OCI-M1 (cell line): ENCODE measurements around the gene SCP2D1.
A peak's percentile ranks its signal among the peaks of the same experiment; 100 is the strongest.

Experiments used
- DNase-seq: peaks from one replicate; lab custom pipeline; 2025; lab: John Stamatoyannopoulos, UW

Gene SCP2D1

DNA sequence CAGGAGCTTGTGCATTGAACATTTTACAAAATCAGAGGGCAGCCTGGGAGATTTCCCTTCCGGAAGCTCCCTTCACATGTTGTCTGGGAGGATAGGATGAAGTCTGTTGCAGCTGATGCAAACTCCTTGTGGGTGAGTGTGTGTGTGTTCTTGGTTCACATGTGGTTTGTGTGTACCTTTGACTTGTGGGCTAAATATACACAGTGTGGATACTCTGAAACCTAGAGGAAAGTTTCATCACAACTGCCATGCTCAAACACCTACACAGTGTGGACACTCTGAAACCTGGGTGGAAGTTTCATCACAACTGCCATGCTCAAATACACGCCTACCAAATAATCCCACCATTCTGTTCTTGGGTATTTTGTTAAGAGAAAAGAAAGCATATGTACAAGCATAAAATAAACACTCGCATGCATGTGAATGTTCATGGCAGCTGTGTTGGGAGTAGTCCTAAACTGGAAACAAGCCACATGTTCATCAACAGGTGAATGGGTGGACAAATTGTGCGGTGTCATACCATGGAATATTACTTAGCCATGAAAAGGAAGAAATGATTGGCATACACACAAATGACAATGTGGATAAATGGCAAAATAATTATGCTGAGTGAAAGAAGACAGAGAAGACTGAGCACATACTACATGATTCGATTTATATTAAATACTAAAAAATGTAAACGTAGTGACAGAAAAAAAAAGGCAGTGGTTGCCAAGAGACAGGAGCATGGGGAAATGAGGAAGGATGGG is 1.8 kb downstream of the SCP2D1 start:
- DNase-seq, result no peak

DNA sequence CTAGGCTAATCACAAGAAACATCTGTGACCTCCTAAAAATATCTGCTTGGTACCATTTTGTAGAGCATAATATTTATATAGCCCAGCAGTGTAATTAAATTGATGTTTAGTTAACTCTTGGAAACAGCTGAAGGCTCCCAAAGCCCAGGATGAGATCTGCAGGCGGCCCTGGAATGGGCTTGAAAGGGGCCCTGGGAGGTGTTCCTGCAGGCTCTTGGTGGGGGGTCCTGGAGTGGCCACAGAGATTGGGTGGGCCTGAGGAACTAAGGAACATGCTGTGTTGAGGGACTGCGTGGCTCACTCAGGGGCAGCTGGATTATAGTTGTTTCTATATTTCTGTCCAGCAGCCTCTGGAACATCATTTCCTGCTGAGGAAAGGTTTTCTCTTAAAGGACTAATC is 9.2 kb downstream of the SCP2D1 start:
- no peak for DNase-seq

DNA sequence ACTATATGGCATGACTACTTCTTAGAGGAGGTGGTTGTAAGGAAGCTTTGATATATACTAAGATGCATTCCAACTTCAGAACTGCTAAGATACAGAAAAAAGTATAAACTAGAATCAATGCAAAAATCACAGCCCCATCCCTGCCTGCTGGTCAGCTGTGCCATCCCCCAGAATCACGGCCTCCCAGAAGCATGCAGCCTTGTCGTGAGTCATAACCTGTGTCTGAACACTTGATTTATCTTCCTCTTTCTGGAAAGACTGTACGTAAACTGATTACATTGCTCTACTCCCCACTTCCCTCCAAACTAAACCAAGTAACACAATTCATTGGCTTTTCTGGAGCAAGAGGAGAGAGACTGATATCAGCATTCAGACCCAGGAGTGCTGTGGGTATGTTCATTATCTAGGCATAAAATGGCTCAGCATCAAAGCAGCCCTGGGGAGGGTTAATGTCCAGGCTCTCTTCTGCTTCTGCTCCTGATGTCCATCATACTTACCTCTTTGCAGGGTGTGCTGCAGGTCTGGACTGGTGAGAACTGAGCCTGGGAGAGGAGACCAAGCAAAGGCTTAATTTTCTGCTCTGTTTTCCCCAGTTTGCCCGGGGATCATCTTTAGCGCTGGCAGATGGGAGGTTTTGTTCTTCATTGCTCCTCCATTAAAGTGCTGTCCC is 18.4 kb downstream of the SCP2D1 start:
- peak; percentile 53 for DNase-seq

DNA sequence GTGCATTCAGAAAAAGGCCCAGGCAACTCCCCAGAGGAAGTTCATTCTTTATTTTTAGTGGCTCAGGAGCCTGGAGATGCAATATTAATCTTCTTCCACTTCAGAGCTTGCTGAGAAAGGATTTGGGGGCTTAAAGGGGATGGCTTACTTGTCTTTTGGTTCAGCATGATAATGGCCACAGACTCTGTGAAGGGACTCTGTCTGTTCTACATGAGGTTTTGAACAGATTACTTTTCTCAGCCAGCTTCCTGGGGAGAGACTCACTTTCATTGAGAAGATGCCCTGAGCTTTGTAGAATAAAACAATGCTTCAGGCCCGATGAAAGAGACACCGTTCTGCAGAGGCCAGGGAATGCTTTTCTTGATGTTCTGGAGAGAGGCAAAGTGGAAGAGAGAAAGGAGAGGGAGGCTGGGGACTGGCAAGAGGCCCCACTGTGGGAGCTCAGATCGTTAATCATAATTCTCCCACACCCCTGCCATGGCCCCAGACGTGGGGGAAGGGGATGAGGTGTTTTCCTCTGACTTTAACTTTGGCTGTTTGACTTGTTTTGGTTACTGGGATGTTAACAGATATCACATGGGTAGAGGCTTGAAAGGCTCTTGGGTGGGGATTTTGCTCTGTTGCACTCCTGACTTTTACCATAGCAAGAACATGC is 19.1 kb downstream of the SCP2D1 start:
- no peak for DNase-seq

DNA sequence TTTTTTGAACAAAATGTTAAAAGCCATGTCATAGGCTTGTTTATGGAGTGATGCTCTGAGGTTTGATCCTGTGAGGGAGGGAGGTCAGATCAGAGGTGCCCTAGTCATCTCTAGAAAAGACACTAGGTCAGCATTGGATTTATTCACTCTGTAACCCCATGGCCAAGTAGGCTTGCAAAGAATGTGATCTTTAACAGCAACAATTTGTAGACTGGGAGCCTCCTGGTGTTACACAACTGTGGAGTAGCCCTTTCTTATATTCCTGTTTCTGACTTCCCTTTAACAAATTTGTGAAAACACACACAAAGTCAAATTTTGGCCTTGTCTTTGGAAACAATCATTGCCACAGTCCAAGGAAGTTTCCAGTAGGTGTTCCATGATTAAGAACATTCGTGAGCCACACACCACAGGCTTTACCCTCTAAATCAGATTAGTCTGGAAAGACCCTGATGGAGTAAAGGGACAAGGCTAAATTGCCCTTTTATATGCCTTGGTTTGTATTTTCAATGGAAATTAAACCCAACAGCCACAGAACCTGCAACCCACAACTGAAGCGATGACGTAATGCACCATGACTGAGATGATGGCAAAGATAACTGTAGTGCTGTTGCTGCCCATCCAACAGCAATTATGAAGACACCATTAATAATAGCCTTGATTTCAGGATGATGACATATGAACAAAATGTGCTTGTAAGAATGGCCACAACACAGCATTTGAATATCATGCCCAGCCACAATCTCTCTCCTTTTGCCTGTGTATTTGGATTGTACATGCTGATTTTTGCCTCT is 22.1 kb downstream of the SCP2D1 start:
- no peak for DNase-seq

DNA sequence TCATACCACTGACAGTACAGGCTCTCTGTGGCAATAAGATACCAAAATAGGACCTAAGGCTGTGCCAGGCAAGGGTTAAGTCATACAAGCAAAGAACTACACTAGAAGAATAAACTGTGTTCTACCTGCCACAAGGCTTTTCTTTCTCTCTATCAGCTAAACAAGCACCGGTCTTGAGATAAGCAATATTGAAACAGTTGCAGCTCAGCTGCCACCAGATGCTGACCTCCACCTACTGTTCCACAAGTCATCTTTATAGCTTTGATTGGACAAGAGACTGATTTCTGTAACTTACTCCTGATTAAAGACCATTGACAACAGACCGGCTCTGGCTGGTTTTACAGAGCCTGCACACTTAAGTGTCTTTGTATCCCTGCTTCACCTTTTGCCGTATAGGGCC is 24.1 kb downstream of the SCP2D1 start:
- DNase-seq, result no peak

DNA sequence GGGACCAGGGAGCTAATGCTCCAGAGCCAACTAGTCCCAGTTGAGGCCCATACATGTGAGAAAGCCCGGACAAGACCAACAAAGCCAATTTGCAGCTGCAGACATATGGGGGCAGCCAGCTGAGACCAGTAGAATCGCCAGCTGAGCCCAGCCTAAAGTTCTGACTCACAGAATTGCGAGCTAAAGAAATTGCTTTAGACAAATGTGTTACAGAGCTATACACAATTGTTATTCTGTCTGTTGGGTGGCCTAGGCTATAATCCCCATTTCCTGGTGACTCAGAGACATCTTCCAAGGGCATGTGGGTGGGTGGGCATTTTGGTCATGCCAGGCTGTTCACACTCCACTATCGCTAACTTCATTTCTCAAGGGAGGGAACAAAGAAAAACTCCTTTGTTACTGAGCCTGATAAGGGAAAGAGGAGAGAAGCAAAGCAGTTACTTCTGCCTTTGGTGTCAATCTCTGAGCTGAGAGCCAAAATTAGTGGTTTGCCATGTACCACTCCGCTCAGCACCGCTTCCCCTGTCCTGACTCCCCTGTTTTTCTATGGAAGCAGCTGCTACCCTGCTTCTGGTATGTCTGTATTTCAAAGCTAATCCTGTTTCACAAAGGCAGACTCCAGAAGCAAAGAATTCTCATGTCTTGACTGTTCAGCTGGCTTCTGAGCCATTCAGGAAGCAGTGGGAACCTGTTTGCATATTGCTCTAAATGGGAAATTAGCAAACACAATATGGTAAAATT is 26.1 kb downstream of the SCP2D1 start:
- DNase-seq, result no peak

DNA sequence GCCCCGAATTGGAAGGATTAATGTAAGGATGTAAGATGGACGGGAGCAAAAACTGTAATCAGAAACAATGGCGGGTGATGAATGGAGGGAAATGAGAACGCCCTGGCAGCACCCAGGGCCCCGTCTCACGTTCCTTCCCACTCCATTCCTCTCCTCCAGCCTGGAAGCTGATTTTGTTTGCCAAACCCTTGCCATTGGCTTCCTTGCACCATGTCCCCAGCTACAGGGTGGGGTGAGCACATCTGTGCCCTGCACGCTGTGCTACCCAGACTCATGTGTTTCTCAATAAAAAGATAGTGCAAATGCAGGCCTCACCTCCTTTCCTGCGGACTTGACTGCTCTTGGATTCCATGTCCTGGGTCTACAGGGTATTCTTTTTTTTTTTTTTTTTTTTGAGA is 26.7 kb downstream of the SCP2D1 start:
- no peak for DNase-seq

DNA sequence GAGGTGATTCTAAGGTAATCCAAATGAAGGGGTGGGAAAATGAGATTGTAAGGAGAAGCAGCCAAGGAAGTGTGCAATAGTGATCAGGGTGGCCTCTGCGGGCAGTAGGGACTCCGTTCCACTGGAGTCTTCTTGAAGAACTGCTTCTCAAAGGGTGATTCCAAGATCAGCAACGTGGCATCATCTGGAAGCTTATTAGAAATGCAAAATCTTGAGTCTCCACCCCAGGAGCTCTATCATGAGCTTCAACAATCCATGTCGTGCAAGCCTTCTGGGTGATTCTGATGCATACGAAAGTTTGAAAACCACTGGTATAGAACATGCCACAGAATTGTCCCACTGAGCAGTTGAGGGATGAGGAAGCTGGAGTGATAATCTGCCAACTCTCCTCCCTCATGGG is 31.4 kb downstream of the SCP2D1 start:
- DNase-seq, result no peak

DNA sequence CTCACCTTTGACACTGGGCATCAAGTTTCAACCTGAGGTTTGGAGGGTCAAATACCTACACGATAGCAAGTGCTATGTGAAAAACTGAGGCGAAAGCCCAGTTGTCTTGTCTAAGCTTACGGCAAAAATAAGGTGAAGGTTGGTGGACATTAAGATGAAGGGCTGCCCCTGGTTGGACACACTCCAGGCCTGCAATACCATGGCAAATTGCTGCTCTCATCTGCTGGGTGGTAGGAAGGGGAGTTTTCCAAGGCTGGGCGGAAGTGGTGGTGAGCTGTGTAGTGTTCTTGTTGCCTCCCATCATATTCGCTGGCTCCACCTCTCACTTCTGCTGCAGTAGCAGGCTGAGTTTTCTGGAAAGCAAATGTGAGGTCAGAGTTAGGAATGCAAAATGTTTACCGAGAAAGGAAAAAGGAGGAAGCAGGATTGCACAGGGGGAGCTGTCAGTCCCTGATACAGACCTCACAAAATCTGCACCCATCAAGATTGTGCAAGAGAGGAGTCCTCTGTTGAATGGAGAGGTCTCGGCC is 33.7 kb downstream of the SCP2D1 start:
- peak; percentile 13 for DNase-seq

DNA sequence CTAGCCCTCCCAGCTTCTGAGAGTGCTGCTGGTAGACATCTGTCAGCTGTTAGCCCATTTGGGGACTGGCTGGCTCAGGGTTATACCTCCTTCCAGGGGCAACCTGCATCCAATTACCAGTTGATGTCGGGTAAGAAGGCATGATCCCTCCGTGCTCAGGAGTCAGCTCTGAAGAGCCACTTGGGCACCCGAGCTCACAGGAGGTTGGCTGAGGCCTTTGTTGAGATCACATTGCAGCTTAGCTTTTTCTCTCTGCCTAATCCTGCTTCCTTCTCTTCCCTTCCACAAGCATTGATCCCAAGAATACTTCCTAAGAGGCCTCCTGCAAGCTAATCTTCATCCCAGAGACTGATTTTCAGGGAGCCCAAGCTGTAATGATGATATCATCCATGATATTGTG is 35.5 kb downstream of the SCP2D1 start:
- no peak for DNase-seq

DNA sequence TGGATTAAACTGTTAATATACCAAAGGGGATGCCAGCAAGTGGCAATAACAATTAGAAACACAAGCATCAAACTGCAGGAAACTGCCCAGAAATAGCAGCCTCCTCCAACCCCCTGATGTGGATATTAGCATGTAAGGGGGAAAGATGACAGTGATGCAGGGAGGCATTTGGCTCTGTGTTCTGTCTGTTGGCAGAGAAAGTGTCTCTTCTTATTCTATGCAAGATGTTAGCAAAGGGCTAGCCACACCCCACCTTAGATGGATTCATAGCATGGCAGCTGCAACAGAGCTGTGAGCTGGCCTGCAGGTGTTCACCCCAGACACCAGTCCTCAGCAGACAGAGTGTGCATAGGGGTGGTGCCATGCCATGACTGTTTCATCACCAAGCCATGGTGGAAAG is 38.0 kb downstream of the SCP2D1 start:
- DNase-seq, result no peak

DNA sequence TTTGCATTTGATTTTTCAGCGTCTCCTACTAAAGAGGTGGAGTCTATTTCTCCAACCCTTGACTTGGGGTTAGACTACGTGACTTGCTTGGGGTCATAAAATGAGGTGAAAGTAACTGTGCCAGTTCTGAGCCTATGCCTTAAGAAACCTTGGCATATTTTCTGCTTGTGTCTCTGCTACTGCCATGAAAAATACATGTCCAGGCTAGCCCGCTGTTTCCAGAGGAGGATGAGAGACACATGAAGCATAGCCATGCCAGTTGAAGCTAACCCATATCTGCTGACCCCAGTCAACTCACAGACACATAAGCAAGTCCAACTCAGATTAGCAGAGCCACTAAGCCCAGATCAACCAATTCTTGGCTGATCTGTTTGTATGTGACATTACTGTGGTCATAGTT is 38.7 kb downstream of the SCP2D1 start:
- no peak for DNase-seq

DNA sequence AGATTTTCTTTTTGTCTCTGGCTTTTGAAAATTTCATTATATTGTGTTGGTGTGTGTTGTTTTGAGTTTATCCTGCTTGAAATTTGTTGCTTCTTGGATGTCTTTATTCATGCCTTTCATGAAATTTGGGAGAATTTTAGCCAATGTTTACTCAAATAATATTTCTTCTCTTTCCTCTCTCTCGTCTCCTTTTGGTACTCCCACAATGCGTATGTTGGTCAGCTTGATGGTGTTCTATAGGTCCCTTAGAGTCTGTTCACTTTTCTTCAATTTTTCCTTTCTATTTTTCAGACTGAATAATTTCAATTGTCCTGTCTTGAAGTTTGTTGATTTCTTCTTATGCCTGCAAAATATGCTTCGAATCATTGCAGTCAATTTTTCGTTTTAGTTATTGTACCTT is 39.6 kb downstream of the SCP2D1 start:
- DNase-seq, result no peak

DNA sequence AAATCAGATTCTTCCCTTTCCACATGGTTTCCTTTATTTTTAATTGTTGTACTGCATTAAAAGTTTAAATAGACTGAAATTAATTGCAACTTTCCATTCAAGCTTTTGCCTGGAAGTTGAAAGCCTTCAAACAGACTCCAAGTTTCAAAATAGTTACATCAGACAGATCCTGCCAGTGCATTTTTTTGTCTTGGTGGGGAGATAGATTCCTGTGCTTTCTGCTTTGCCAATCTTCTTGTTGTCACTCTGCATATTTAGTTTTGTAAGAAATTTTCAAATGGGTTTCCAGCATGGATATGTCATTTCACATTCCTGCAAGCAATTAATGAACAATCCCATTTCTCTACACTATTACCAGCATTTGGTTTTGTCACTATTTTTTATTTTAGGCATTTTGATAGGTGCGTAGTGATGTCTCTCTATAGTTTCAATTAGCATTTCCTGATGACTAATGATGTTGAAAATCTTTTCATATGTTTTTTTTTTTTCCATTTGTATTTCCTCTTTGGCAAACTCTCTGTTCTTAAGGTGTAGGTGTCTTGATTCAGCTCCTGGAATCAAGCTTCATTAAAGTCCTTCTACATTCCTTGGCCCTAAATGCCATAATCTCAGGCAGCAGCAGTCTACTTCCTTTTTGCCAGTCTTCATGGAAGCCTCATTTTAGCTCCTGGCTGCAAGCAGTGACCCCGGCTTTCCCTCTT is 40.5 kb downstream of the SCP2D1 start:
- peak; percentile 10 for DNase-seq

DNA sequence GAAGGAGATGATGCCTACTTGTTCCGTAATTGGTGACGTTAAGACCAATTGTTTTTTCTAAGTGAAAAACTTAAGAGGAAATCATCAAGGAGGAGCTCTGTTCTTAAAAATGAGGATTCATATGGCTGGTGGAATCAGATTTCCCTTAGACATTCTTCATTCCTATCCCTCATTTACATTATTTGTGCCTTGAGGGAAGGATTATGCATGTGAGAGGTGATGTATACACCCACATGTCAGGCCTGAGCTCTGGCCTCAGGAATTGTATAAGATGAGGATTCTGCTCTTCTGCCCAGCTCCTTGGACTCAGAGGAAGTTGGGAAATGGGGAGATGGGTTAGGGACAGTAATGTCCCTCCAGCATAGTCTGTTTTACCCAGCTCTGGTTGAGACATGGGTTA is 42.3 kb downstream of the SCP2D1 start:
- DNase-seq, result no peak

DNA sequence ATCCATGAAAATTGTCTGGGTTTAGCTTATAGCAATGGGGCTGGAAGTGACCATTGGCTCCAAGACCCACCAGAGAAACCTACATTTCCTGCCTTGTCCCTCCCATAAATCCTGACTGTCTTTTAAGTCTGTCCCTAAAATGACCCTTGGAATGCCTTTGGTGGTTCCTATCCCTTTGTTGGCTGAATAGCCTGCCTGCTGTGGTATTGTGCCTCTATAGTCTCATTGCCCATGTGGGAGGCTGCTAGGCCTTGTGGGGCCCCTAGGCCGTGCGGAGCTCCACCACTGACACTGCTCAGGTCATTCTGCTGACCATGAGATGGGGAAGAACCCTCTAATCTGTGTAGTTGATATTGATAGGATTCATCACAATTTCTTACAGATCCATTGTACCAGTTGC is 43.3 kb downstream of the SCP2D1 start:
- no peak for DNase-seq

DNA sequence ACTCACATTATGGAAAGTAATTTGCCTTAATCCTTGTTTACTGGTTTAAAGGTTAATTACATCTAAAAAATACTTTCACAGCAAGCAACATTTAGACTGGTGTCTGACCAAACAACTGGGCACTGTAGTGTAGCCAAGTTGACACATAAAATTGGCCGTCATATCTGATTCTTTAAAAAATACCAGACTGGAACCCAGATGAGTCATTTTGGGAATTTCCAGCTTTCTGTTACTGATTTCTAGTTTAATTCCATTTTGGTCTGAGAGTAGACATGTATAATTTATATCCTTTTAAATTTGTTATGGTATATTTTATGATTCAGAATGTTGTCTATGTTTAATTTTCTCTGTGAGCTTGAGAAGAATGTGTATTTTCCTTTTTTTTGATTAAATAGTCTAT is 44.1 kb downstream of the SCP2D1 start:
- no peak for DNase-seq

DNA sequence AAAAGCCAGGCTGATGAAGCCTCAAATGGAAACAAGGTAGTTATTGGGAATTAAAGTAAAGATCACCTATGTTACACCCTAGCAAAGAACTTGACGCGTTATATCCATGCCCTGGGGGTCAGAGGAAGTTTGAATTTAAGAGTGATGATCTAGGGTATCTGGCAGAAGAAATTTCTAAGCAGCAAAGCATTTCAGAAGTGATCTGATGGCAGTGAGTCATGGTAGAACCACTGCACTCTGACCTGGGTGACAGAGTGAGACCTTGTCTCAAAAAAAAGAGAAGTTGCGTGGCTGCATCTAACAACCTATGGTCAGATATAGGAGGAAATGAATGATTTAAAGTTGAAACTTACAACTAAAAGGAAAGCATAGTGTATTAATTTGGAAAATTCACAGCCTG is 45.2 kb downstream of the SCP2D1 start:
- peak; percentile 3 for DNase-seq
